GM20000 (cell line): ENCODE measurements around the gene CDHR1.
A peak's percentile ranks its signal among the peaks of the same experiment; 100 is the strongest.
"Not testable (repeated sequence)": the region's sequence is repeated elsewhere in the genome, so short reads cannot be mapped to it uniquely, and the experiment has no call there.

Source experiments
- DNase-seq: peaks from one replicate; pipeline ENCODE4 v3.0.0; 2012; ENCODE audit warnings: low spot score
- CTCF ChIP-seq: IDR thresholded peaks from 2 replicates; pipeline ENCODE4 v1.5.1; 2012; ENCODE audit warnings: mild to moderate bottlenecking, control low read depth; ENCODE audit errors: extremely low read depth, missing control alignments

Gene CDHR1

GRCh38 chr10:84176836-84177474 is 17.4 kb upstream of the CDHR1 start:
- no peak for DNase-seq
- TF ChIP-seq CTCF = no peak

- DNase-seq = no peak
Observed at GRCh38 chr10:84177541-84178141, 16.7 kb upstream of the CDHR1 start.

GRCh38 chr10:84178160-84178609 is 16.2 kb upstream of the CDHR1 start:
- no peak for DNase-seq
- TF ChIP-seq CTCF = no peak

More at GRCh38 chr10:84177541-84178141, 16.7 kb upstream of the CDHR1 start:
- TF ChIP-seq CTCF = no peak

- no peak for TF ChIP-seq CTCF
- peak; percentile 60 for DNase-seq
Observed at GRCh38 chr10:84179059-84179710, 15.2 kb upstream of the CDHR1 start.

- not testable (repeated sequence) for DNase-seq
Observed at GRCh38 chr10:84180386-84180785, 14.0 kb upstream of the CDHR1 start.

- no peak for TF ChIP-seq CTCF
- no peak for DNase-seq
Observed at GRCh38 chr10:84181631-84182030, 12.7 kb upstream of the CDHR1 start.

- DNase-seq = no peak
- TF ChIP-seq CTCF = no peak
Observed at GRCh38 chr10:84184517-84184916, 9.8 kb upstream of the CDHR1 start.
